ENCODE results near the gene GRIN2C. TPM values are rescaled to one million over a fixed set of nuclear protein-coding genes. Genes with fewer than 3 reads are reported as not detected.

GRIN2C gene
- total RNA-seq, 4 donors from 2014 or later = 0.17 to 2.5 (median 0.50) TPM

DNA sequence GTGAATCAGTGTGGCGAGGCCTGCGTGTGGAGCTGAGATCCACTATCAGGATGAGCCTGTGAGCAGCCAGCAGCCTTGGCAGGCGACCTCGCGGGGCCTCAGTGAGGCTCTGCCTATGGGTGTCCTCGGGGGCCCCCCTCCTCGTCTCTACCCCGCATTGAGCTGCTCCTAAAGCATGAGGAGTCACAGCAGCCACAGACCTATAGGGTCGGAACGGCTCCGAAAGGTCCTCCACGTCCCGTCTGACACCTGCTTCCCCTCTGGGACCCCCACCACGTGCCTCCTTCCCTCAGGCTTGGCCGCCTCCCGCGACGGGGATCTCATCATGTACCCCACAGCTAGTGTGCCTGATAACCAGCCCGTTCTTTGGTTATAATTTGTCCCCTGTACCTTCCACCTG is 28.8 kb downstream of the GRIN2C start:
- WGBS = 94% methylated on average over 12 of the region's 19 CpGs
- H3K4me1 ChIP-seq = no peaks in the 10 kb centered on the region
- H3K4me3 ChIP-seq = no peak overlapping the region
- DNase-seq (ENCODE audit: extremely low spot score) = no peak
- TF ChIP-seq, protein P1, sequence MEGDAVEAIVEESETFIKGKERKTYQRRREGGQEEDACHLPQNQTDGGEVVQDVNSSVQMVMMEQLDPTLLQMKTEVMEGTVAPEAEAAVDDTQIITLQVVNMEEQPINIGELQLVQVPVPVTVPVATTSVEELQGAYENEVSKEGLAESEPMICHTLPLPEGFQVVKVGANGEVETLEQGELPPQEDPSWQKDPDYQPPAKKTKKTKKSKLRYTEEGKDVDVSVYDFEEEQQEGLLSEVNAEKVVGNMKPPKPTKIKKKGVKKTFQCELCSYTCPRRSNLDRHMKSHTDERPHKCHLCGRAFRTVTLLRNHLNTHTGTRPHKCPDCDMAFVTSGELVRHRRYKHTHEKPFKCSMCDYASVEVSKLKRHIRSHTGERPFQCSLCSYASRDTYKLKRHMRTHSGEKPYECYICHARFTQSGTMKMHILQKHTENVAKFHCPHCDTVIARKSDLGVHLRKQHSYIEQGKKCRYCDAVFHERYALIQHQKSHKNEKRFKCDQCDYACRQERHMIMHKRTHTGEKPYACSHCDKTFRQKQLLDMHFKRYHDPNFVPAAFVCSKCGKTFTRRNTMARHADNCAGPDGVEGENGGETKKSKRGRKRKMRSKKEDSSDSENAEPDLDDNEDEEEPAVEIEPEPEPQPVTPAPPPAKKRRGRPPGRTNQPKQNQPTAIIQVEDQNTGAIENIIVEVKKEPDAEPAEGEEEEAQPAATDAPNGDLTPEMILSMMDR (IDR thresholded peaks at IDR 0.05) = no peak
- TF ChIP-seq POLR2AphosphoS5 (IDR thresholded peaks at IDR 0.05) = no peak
- TF ChIP-seq EP300 (IDR thresholded peaks at IDR 0.05) = no peak
- TF ChIP-seq POLR2A (IDR thresholded peaks at IDR 0.05; ENCODE audit: low read depth) = no peak
- peaks cover 0 to 44% (median 23%) of the 10 kb centered on the region in 4 donors for H3K36me3 ChIP-seq
- H3K27ac ChIP-seq (replicated peaks in 1 of 4) = no peak overlapping the region
- H3K9me3 ChIP-seq = no peaks in the 10 kb centered on the region
- no peaks in the 10 kb centered on the region for H3K27me3 ChIP-seq
- intact Hi-C loops (cut with DNase I) = no loop called here

DNA sequence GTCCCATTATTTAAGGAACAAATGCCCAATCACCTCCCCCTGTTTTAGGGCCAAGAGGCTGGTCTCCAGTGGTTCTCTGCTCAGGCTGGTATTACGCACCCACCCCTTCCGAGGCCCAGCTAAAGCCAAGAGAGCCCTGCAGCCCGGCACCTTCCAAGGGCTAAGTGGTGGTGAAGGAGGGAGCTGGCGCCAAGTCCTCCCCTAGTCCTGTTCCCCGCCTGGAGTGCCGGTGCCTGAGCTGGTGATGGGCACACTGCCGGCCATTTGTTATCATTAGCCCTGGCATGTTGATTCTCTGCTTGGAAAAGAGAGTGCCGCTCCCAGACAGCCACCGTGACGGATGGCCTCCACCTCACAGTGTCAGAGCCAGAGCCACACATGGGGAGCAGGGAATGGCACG is 31.9 kb downstream of the GRIN2C start:
- Histone ChIP-seq H3K4me1 (peaks cover 0 to 14% (median 7%) of the 10 kb centered on the region in 4 donors), H3K27ac (replicated peaks in 1 of 4) (no peak overlapping the region), H3K36me3 (peaks cover 0 to 48% (median 29%) of the 10 kb centered on the region in 4 donors), H3K4me3 (no peak overlapping the region), H3K9me3 (no peaks in the 10 kb centered on the region), H3K27me3 (no peaks in the 10 kb centered on the region)
- intact Hi-C loops (cut with DNase I) = no loop called here
- TF ChIP-seq EP300 (IDR thresholded peaks at IDR 0.05) (no peak), POLR2AphosphoS5 (IDR thresholded peaks at IDR 0.05) (no peak), POLR2A (IDR thresholded peaks at IDR 0.05; ENCODE audit: low read depth) (no peak)
- TF ChIP-seq, protein P1 (IDR thresholded peaks at IDR 0.05) = no peak
- WGBS = 88% methylated on average over 9 of the region's 11 CpGs
- DNase-seq (ENCODE audit: extremely low spot score) = no peak

DNA sequence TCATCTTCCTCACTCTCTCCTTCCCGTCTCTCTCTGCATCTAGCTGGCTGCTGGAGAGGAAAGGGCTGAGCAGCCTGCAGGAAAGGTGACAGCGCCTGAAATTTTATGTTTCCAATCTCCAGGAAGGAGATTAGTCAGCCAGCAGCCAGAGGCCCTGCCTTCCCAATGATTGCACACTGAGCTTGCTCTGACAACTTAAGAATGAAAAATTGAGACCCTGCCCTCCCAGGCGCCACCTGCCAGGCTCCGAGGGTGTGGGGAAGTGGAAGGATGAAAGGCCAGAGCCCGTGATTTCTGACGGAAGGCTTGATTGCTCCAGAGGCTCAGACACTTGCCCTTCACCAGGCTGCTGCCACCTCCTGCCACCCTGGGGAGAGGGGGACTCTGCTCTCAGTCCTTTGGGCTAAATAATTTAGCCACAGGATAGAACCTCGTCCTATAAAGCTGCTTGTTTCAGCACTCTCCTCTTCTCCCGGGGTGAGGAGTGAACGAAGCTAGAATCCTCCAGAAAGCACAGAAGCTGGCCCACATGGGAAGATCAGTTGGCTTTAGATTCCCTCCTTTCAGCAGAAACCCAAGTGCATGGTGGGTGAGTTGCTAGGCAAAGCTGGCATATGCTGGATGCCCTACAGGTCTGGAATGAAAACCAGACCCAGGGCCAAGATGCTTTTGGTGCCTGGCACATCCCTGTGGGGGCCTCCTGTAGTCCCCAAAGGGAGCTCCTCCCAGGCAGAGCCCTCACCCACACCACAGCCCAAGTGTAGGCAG is 33.5 kb downstream of the GRIN2C start:
- Histone ChIP-seq H3K36me3 (peaks cover 2 to 49% (median 32%) of the 10 kb centered on the region in 4 donors), H3K27me3 (no peaks in the 10 kb centered on the region), H3K9me3 (no peaks in the 10 kb centered on the region), H3K4me3 (no peak overlapping the region), H3K4me1 (peaks cover 3 to 30% (median 18%) of the 10 kb centered on the region in 4 donors), H3K27ac (replicated peaks in 1 of 4) (no peak overlapping the region)
- no peak for DNase-seq (ENCODE audit: extremely low spot score)
- WGBS = 92% methylated on average over 8 of the region's 9 CpGs
- intact Hi-C loops (cut with DNase I) = no loop called here
- no peak for TF ChIP-seq POLR2AphosphoS5 (IDR thresholded peaks at IDR 0.05)
- TF ChIP-seq, protein P1 (IDR thresholded peaks at IDR 0.05) = no peak
- no peak for TF ChIP-seq POLR2A (IDR thresholded peaks at IDR 0.05; ENCODE audit: low read depth)
- TF ChIP-seq EP300 (IDR thresholded peaks at IDR 0.05) = no peak

DNA sequence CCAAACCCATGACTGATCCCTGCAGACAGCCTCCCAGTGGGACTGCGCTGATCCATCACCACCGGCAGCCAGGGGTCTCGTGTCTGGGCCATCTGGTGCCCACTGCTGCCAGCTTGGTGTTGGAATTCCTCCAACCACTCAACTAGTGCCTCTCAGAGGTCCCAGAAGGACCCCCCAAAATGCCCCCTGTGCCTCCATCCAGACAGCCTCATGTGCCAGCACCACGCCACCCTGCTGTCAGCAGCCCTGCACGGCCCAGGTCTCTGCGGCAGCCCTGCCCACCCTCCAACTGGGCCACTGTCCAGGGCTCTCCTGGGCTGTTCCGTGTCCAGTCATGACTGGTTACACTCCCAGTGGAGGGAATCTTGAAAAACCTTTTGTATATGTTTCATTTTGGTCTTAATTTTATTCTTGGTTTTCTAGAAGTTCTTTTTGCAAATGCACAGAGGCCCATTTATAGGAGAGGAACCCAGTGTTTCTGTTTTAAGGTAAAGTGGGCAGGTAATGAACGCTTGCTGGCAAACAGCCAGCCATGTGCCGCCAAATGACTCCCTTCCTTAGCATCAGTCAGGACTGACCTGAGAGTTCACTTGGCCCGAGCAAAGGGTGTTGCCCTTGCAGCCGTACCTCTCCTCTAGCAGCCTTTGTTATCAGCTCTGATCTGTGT is 34.6 kb downstream of the GRIN2C start:
- DNase-seq (ENCODE audit: extremely low spot score) = no peak
- 85% methylated on average over 11 of the region's 11 CpGs for WGBS
- Histone ChIP-seq H3K27me3 (no peaks in the 10 kb centered on the region), H3K36me3 (peaks cover 8 to 49% (median 30%) of the 10 kb centered on the region in 4 donors), H3K4me1 (peaks cover 3 to 30% (median 18%) of the 10 kb centered on the region in 4 donors), H3K27ac (replicated peaks in 1 of 4) (no peak overlapping the region), H3K4me3 (no peak overlapping the region), H3K9me3 (no peaks in the 10 kb centered on the region)
- intact Hi-C loops (cut with DNase I) = no loop called here
- TF ChIP-seq EP300 (IDR thresholded peaks at IDR 0.05) = no peak
- TF ChIP-seq, protein P1 (IDR thresholded peaks at IDR 0.05) = no peak
- TF ChIP-seq POLR2AphosphoS5 (IDR thresholded peaks at IDR 0.05) = no peak
- no peak for TF ChIP-seq POLR2A (IDR thresholded peaks at IDR 0.05; ENCODE audit: low read depth)

Measured in esophagus muscularis mucosa (tissue), 4 donors.